Stimulated activated naive CD4-positive, alpha-beta T cell treated with Interleukin-2 at 50 U/mL for 16 hours (primary cell): Measurements from ENCODE around the gene GNAO1.

Experiments
- DNase-seq: peaks from one replicate; lab custom pipeline; 2025; lab: John Stamatoyannopoulos, UW

Gene GNAO1

DNA sequence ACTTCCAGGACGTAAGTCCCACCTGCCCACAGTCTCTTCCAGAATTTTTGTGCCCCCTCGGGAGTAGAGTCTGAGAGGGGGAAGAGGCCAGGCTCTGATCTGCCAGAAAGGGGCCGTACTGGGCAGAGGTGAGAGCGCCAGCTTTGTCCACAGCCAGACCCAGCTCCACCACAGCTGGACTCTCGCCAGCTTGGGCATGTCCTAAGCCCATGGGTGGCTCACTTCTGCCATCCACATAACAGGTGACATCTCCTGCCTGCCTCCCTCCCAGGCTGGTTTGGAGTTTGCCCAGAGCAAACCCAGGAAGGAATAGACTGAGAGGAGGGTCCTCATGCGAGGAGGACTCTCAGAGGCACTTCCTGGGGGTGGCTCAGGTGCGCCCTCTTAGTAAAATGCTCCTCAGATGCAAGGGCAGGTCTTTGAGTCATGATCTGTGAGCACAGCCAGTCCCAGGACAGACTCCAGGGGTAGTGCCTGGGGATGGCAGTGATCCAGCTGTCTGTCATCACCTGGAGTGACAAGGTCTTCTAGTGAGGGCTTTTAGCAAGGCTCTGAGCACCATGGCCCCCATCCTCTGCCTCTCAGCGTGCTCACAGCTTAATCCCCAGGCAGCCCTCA, 144.9 kb downstream of the GNAO1 start:
- no peak for DNase-seq

DNA sequence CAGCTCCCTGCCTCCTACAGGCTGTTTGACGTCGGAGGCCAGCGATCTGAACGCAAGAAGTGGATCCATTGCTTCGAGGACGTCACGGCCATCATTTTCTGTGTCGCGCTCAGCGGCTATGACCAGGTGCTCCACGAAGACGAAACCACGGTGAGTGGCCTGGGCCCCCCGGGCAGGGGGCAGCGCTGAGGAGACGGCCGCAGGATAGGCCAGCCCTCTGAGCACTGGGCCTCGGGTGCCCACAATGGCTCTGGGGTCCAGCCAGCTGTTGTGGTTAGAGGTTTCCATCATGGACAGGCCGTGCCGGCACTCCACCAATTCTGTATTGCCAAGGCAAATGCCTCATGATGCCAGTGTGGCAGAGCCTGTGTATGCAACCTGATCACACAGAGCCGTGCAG, 145.4 kb downstream of the GNAO1 start:
- no peak for DNase-seq

DNA sequence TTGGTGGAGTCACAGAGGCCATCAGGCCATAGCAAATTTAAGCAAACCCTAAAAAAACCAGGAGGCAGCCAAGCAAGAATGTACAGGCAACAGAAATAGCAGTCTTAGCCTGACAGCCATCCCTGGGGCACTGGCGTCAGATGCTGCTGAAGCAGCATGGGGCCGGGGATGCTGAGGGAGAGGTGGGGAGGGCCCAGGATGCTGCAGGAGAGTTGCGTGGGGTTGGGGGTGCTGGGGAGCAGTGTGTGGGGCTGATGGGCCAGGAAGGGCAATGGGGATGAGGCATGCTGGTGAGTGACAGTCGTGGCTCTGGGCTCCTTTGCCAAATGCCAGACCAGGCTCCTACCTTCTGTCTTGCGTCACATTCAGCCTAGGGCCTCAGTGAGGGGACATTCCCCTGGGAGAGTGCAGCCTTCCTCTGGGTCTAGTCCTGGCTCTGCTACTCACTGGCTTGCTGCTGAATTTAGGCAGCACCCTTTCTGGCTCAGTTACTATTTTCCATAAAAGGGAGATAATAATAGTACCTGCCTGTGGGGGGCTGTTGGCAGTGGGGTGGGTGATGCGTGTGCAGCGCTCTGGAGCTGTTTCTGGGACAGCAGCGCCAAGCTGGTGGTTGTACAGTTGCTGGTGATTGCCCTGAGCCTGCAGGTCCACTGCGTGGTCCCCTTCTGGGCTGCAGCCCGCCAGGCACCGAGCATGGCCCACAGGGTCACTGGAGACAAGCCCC, 146.0 kb downstream of the GNAO1 start:
- DNase-seq = no peak

DNA sequence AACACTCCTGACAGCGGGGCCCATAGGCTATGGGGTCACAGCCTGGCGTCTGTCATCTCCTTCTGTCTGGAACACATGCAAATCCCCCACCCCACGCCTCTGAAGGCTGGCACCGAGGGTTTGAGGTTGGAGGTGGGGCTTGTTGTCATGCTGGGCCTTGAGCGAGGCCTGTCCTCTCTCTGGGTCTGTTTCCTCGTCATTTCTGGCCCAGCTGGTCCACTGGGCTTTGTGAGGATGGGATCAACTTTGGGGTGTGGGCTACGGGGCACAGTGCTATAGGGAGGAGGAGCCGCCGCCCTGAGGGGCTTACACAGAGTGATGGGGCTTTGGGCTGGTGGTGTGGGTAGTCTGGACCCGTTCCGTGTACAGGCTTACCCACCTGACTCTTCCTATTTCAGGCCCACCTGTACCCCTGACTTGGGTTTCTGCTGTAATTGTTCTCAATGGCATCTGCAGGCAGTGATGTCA, 146.6 kb downstream of the GNAO1 start:
- DNase-seq = no peak

DNA sequence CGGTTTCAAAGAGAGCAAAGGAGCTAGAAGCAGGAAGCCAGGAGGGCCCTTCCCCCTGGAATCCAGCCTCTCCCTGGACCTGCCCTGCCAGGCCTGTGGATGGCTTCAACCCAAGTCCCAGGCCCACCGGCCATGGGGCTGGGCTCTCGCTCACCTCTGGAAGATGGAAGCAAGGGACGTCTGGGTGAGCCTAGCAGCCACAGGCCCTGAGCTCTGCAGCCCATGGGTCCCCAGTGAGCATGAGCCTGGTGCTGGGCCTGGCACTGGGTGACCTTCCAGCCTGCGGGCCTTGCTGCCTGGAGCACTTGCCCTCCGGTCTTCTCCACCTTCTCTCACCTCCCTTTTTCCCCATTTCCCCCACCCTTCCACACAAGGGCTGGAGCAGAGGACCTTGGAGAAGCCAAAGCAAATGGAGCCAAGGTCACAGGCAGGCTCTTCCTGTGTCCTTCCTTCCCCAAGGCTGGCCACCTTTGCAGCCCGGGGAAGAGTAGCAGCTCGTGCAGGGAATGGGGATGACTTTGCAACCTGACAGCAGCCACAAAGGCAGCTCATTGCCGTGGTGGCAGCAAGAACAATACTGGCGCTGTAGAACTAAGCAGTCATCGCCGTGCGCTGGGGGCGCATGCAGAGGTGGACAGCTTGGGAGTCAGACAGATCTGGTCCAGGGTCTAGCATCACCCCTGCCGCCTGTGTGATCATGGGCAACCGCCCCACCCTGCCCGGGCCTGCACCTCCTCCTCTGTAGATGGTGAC, 147.5 kb downstream of the GNAO1 start:
- no peak for DNase-seq

DNA sequence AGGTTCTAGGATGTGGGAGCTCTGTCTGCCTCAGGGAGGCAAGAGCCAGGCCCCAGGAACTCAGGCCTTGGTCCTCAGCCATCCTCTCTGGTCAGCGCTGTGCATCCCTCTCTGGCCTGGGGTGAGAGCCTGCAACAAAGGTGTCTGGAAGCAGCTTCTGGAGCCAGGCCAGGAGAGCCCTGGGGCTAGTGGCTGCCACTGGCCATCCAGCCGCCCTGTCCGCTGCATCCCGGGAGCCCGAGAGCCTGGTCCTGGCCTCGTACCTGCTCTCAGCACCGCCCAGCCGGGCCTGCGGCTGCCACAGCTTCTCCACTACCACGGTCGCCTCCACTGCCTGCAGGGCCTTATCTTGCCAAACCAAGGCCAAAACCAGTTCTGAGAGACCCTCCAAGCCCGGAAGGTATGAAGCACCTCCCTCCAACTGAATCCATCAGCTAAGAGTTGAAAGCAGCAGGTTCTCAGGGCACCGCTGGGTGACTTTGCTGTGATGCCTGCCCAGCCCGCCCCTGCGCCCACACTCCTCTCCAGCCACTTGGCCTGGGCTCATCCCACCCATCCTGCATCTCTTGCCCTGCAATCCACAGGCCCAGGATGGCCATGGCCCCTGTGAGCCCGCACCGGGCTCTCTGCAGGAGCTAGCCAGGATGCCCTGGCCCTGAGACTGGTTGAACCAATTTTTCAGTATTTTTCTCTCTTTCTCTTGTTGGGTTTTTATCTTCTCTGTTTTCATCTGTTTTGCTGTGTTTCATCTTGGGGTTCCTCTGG, 148.3 kb downstream of the GNAO1 start:
- DNase-seq = no peak

DNA sequence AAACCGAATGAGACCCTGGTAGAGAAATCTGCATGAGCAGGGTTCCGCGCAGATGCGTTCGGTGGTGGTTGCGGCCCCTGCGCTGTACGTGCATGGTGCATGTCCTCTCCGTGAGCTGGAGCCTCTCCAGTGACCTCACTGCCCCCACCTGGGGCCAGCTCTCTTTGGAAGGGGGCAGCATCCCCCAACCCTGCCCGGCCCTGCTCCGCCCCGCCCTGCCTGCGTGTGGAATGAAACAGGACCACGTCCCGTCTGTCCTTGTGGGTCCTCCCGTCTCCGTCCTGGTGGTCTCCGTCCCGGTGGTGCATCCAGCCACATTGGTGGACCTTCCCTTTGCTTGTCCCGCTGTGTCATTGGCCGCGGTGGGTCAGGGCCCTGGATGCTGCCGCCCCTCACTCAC, 149.1 kb downstream of the GNAO1 start:
- no peak for DNase-seq

DNA sequence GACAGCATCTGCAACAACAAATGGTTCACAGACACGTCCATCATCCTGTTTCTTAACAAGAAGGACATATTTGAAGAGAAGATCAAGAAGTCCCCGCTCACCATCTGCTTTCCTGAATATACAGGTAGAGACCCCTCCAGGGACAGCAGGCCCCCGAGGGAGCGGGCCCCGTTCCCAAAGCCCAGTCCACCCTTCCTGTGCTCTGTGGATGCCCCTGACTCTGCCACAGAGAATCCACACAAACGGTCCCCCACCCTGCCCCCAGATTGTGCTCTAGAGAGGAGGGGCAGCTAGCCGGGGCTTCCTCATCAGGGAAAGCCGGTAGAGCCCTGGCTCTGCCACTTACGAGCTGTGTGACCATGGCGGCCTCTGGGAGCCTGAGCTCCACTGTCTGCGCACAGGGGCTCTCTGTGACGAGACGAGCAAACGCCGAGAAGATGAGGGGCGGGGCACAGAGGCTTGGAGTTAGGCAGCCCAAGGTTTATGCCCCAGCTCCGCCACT, 149.6 kb downstream of the GNAO1 start:
- no peak for DNase-seq

DNA sequence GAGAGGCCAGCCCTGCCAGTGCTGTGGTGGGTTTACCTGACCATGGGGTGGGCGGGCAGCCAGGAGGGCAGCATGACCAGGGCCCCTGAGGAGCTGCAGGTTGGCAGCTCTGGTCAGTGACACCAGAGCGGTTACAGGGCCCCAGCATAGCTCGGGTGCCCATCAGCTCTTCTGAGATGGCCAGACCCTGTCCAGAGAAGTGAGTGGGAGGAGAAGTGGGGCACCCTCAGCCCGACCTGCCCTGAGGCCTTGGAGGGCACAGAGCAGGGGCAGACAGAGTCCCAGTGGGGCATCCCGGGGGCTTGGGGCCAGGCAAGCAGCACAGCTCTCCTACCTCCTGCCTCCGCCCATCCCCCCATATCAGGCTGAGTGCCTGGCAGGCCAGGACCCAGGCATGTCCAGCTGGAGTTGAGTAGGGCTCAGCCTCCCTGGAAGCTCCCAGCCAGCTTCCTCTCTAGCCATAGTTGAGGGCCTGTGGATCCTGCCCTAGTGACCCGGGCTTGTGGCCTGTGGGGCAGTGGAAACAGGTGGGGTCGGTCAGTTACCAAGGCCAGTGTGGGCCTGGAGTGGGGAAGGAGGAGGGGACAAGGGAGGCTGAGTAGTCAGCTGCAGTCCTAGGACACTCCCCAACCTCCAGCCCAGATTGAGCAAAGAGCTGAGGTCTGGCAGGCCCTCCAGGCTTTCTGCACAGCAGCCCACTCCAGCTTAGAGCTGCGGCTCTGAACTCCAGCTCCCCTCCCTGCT, 150.5 kb downstream of the GNAO1 start:
- no peak for DNase-seq

DNA sequence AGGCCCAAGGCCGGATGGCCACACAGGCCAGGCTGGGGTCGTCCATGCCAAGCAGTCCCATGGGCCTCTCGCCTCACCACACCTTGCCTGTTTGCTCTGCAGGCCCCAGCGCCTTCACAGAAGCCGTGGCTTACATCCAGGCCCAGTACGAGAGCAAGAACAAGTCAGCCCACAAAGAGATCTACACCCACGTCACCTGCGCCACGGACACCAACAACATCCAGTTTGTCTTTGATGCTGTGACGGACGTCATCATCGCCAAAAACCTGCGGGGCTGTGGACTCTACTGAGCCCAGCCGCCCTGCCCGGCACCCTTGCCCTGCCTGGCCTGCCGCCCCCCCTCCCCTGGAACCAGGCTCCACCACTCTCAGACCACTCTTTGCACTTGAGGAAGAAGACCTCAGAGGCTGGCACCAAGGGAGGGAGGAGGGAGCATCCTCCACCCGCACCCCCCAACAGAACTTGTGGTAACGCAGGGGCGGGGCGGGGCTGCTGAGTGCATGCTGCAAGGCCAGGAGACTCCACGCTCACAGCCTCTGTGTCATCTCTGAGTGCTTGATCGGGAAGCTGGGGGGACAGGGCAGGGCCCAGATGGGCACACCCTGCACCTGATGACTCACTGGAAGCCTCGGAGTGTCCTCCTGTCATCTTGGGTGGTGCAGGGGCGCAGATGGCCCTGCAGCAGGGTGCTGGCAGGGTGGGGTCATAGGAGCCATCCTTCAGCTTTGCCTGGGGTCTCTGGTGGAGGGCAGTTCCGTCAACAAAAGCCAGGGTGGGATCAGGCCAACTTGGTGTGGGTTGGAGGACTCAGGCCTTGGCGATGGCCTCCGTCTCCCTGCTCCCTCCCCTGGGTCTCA, 152.6 kb downstream of the GNAO1 start:
- no peak for DNase-seq

DNA sequence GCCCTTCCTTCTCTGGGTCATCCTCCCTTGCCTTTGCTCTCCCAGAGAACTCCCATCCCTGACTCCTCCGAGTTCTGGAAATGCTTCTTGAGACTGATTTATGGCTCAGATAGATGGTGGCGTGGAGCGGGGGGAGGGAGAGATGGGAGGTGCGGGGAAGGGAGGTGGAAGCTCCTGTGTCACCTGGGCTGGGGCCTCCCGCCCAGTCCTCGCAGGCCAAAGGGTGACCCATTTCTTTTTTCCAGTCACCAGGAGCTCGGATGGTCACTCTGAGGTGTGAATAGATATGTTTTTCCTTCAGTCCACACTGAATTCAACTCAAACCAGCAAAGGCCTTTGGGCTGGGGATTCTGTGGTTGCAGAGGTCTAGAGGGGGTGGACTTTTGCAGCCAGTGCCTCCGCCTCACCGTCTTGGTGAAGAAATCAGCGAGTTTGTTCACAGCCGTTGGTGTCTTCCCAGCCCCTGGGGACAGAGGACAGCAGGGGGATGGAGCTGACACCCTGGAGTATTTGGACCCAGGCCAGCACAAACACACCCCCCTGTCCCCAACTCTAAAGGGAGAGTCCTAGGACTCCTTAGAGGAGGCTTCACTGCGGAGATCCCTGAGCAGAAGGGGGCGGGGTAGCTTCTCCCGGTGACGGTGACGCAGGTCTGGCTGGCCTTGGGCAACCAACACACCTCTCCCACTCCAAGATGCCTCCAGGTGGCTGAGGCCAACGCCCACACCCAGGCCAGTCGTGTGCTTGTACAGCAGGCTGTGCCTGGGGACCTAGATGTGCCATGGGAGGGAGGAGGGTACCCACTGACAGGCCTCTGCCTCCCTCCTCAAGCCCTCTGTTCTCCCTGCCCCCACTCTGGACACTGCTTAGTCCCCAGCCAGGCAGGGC, 153.5 kb downstream of the GNAO1 start:
- no peak for DNase-seq

DNA sequence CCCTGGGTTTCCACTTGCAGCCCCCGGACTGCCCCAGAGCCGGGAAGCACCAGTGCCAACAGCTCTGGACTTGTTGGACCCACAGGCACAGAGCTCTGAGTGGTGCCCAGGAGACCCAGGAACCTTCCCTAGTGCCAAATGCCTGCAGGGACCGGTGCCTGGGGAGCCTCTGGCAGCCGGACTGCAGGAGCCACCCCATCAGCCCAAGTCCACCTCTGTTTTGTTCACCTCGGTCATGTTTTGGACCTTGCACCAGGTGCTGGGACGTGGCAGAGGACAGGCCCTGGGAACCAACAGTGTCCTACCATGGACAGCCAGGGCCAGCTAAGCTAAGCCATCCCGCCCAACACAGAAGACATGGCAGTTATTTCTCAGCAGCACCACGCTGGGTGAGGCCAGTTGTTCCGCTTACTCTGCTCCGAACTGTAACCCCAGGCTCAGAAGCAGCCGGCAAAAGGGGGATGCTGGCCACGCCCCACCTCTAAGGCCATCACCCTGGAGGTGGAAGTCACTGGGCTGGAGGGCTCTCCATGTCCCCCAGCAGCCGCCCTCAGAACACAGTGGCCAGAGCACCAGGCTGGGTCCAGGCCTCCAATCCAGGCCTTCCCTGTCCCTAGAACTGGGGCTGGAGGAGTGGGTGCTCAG, 154.2 kb downstream of the GNAO1 start:
- DNase-seq = no peak

DNA sequence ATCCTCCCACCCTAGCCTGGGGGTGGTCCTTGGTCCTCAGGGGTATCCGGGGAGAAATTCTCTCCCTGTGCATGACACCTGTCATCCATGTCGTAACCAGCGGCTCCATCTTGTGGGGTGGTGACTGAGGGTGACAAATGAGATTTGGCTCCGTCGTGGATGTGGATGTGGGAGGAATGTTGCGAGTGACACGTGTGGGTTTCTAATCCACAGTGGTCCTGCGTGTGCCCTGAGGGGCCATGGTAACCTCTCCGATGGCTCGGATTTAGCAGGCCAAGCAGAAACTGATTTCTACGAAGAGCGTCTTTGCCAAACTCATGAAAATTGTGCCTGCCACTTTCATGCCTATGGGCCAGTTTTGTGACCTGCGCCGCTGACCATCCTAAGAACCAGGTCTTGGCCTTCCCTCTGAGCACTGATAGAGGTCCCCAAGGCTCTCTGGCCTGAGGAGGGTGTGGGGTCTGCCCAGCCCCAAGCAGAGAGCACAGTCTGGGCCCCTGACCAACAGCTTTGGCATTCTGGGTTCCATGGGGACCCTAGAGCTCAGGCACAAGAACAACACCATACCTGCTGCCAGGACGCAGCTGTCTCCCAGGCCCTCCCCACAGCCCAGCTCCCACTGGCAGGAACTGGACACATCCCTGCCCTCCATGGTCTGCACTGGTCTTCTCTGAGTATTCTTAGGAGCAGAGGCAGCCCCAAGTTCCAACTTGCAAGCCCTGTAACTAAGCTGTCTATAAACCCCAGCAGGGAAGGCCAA, 155.0 kb downstream of the GNAO1 start:
- no peak for DNase-seq

DNA sequence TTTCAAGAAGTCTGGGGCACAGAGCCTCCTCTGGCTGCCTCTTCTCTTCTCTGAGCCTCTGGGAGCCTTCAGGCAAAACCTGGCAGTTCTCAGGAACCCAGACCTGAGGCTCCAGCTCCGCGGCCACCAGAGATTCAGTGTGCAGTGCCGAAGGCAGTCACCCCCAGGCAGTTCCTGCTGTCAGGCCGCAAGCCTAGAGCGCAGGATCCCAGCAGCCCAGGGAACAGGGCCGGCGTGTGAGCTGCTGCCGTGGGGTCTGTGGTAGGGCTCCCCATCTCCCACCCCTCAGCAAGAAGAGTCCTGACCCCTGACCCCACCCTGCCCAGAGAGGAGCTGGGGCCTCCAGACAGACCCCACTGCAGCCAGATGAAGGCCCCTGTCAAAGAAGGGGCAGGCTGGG, 155.9 kb downstream of the GNAO1 start:
- no peak for DNase-seq

DNA sequence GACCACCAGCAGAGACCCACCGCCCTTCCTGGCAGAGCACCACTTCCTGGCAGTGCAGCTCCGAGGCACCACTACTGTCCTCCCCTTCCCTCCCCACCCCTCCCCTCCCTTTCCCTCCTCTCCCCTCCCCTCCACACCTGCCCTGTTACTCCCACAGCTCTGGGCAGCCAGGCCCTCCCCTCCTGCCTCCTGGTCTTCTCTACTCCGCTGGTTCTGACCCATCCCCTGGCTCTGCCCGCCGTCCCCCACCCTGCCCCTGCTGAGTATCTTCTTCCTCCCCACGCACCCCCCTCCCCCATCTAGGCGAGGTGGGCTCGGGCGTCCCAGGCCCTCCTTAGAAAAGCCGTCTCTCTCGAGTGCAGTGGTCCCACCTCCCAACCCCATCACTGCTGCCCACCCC, 156.4 kb downstream of the GNAO1 start:
- no peak for DNase-seq

DNA sequence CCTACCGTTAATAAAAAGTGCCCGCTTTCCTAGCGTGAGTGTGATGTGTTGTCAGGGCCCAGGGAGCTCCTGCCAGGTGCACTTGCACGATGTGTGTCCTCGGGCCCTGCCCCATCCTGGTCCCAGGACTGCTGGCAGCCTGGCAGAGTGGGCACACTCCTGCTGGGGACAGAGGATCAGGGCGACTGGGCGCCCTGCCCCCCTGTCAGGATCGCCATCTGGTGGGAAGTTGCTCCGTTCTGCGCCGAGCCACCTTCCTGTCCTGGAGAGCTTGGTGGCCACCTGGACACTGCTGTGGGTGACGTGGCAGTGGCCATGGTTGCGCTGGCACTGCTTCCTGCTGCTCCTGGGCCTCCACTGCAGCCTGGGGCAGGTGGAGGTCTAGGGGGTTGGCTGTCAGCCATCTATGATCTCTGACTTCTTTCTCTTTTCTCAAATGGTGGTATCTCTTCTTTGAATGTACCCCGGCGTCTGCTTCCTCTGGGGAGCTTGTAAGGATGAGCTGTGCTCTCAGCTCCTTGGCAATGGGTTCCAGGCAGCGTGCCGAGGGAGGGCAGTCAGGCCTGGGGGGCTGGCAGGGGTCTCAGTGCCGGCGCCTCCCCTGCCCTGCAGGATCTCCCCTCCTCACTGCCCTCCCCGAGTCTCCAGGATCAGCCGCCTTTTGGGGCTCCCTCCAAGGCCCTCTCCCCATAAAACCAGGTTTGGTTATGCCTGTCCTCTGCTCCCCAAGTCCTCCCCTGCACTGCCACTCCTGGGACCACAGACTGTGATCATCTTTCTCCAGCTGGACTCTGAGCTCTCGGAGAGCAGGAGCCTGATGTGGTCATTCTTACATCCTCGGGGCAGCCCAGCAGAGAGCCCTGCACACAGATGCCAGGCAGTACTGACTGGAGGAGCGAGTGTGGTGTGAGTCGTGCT, 157.1 kb downstream of the GNAO1 start:
- DNase-seq = no peak

DNA sequence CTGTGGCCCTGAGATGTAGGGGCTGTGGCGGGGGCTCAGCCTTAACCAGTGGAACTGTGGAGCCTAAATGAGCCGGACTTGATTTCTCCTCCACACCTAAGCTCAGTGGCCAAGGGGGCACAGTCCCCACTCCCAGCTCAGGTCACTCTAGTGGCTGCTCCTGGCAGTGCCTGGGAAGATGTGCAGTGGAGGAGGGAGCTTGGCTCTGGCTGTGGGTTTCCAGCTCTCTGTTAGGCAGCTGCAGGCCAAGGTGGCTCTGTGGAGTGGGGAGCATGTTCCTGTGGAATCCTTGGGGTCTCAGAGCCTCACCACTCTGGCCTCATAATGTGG, 157.8 kb downstream of the GNAO1 start:
- DNase-seq = no peak
